ENCODE measurements around the gene PRKACA. TPM values are rescaled to one million over a fixed set of nuclear protein-coding genes. Genes with fewer than 3 reads are reported as not detected.

PRKACA gene
- total RNA-seq, 1 experiment from 2014 or later, result 37.7 TPM

DNA sequence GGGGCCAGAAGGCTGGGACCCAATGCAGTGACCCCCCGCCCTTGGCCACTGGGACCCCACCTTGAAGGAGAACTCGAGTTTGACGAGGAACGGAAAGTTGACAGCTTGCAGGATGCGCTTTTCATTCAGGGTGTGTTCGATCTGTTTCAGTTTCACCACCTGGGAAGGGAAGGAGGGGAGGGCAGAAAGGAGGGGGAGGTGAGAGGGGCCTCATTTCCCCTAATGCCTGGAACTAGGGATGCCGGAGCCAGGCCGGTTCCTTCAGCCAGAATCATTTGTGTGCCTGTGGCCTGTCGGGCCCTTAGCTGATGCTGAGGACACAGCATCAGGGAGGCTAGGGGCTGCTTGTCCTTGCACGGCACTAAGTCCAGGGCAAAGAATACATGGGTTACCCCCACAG, 14.8 kb downstream of the PRKACA start:
- DNase-seq (ENCODE audit: low spot score), result no peak
- in situ Hi-C loops (cut with HindIII; ENCODE audit: low sequenced_read_pairs), result no loop called here

- in situ Hi-C loops (cut with HindIII; ENCODE audit: low sequenced_read_pairs), result no loop called here
- DNase-seq (ENCODE audit: low spot score), result no peak
Measured at GRCh38 chr19:14102102-14102696, 15.4 kb downstream of the PRKACA start.

- in situ Hi-C loops (cut with HindIII; ENCODE audit: low sequenced_read_pairs), result no loop called here
- no peak for DNase-seq (ENCODE audit: low spot score)
Measured at GRCh38 chr19:14101003-14101545, 16.5 kb downstream of the PRKACA start.

DNA sequence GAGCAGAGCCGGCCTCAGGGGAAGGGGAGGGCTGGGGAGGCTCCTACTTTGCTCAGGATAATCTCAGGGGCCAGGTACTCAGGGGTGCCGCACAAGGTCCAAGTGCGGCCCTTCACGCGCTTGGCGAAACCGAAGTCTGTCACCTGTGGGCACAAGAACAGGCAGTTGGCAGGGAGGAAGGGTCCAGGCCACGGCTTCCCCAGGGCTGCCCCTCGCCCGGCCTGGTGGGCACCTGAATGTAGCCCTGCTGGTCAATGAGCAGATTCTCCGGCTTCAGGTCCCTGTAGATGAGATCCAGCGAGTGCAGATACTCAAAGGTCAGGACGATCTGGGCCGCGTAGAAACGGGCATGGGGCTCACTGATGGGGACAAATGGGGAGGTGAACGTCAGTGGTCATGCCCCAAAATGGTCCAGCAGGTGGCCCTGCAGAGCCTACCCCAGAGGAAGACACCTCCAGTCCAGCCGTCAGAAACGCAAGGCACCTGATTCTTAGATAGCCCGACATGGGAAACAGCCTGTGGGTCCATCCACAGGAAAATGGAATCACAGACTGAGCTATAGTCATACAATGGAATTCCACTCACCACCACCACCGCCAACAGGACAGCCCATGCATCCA, 19.9 kb downstream of the PRKACA start:
- in situ Hi-C loops (cut with HindIII; ENCODE audit: low sequenced_read_pairs), result loop anchor here (25.0 kb wide), 2 partner anchors 185 to 735 kb away; partner anchors contain the start of genes BRME1 and CC2D1A
- DNase-seq (ENCODE audit: low spot score), result no peak

DNA sequence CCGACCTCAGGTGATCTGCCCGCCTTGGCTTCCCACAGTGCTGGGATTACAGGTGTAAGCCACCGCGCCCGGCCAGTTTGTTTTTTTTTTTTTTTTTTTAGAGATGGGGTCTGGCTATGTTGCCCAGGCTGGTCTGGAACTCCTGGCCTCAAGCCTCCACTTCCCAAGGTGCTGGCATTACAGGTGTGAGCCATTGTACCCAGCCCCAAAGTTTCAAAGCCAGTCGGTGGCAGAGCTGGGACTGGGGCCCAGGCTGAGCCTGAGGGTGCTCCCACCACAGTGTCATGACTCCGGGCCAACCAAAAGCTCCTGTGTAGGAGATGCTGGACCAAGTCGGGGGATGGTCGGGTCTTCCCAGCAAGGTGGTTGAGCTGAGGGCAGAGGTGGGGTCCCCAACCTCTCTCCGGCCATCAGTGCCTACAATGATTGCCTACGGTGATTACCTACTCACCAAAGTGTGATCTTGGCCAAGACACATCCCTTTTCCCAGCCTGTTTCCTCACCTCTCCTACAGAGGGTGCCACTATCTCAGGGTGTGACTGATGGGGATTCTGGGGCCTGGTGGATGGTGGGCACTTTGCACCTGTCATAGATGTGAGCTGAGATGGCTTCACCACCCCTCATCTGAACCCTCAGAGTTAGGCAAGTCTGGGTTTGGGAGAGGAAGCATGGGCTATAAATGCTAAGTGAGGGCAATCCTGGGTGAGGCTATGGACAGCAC, 21.1 kb downstream of the PRKACA start:
- no peak for DNase-seq (ENCODE audit: low spot score)
- in situ Hi-C loops (cut with HindIII; ENCODE audit: low sequenced_read_pairs), result loop anchor here (25.0 kb wide), 2 partner anchors 184 to 734 kb away; partner anchors contain the start of genes BRME1 and CC2D1A

DNA sequence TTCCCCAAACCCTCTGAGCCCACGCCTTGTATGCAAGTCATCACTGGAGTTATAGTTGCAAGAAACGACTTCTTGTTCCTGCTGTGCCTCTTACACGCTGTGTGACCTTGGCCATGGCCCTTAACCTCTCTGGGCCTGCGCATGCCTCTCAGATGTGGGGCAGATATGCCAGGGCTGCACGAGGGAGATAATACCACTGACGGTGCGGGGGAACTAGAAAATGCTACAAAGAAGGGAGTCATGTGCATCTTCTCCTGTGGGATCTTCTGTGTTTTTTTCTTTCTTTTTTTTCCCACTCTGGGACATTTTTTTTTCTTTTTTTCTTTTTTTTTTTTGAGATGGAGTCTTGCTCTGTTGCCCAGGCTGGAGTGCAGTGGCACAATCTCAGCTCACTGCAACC, 22.7 kb downstream of the PRKACA start:
- no peak for DNase-seq (ENCODE audit: low spot score)
- in situ Hi-C loops (cut with HindIII; ENCODE audit: low sequenced_read_pairs), result loop anchor here (25.0 kb wide), 2 partner anchors 183 to 733 kb away; partner anchors contain the start of genes BRME1 and CC2D1A

DNA sequence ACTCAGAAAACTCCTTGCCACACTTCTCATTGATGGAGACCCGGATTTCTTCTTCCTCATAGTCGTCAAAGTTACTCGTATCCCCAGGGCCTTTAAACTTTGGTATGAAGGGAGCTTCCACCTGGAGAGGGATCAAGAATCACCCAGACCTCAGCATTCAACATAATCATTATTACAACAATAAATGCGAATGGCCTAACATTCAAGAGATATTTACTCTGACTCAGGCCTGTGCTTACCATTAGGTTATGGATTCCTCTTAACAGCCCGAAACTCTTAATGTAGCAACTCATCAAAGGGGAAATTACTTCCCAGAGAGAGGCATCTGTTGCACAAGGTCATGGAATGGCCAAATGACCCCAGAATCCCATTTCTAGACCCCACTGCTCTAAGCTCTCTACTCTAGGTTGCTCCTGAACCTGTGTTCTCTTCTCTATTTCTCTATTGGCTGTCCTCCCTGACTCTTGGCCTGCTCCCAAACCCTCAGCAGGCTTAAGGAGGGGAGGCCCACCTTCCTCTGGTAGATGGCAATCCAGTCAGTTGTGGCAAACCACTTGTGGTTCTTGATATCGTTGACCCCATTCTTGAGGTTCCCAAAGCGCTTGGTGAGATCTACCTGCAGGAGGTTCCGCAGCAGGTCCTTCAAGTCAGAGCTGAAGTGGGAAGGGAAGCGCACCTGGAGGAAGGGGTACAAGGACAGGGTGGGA, 24.3 kb downstream of the PRKACA start:
- in situ Hi-C loops (cut with HindIII; ENCODE audit: low sequenced_read_pairs), result loop anchor here (25.0 kb wide), 2 partner anchors 181 to 731 kb away; partner anchors contain the start of genes BRME1 and CC2D1A
- DNase-seq (ENCODE audit: low spot score), result no peak

DNA sequence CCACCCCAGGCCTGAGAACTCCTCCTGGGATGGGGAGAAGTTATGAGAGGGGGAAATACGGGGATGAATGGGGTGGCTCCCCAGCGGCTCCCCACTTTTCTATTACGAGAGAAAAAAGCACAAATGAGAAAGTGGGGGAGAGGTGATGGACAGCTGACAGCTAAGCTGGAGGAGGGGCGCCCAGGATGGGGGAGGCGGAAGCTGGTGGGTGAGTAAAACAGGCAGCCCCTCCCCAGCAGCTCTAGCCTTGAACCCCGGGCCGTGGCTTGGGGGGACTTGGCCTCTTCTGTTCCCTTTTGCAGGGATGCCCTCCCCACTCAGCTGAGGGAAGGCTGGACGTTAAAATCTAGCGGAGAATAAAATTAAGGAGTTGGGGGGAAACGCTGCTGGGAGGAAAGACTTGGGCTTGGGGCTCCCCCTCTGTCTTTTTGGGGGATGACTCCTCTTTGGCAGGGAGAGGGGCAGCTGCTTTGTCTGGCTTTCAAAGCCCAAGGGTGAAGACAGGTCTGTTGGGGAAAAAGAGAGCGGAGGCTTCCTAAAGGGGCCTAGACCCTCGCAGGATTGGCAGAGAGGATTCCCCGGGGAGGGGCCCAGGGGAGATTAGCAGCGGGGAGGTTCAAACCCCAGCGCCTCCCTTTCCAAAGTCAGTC, 25.6 kb downstream of the PRKACA start:
- in situ Hi-C loops (cut with HindIII; ENCODE audit: low sequenced_read_pairs), result loop anchor here (25.0 kb wide), 2 partner anchors 180 to 730 kb away; partner anchors contain the start of genes BRME1 and CC2D1A
- DNase-seq (ENCODE audit: low spot score), result no peak

DNA sequence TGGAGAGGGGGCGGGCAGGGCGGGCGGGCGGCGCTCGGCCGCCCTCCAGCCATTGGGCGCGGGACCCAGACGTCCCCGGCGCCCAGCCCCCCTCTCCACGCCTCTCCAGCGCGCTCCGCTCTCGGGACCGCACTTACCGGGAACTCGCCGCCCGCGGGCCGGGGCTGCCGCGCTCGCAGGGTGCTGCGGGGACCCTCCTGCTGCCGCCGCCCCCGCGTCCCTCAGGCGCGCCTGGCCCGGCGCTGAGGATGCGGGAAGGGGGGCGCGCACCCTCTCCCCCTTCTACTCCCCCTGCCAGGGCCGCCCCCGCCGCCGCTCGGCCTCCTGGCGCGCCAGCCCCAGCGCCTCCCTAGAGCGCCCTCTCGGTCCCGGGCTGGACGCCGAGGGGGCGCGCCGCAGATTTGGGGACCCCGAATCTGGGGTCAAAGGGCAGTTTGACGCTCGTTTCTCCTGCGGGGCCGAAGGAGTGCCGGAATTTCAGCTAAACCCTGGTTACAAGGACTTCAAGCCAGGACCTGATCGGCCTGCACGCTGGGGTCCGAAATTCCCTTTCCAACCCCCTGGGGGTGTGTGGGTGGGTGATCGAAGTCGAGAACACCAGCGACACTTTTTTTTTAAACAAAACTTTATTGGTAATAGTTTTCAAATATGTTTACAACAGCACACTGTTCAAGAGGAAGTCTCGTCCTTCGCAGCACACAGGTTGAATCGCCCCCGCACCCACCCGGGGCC, 26.3 kb downstream of the PRKACA start:
- no peak for DNase-seq (ENCODE audit: low spot score)
- in situ Hi-C loops (cut with HindIII; ENCODE audit: low sequenced_read_pairs), result loop anchor here (25.0 kb wide), 2 partner anchors 179 to 729 kb away; partner anchors contain the start of genes BRME1 and CC2D1A

- peak; percentile 65 for DNase-seq (ENCODE audit: low spot score)
- in situ Hi-C loops (cut with HindIII; ENCODE audit: low sequenced_read_pairs), result loop anchor here (25.0 kb wide), 2 partner anchors 178 to 728 kb away; partner anchors contain the start of genes BRME1 and CC2D1A
Measured at GRCh38 chr19:14090509-14091080, 27.0 kb downstream of the PRKACA start, which contains the start of gene SAMD1. Gene SAMD1 (minus strand): TSS chr19:14090751.

GRCh38 chr19:14089662-14090508, 27.7 kb downstream of the PRKACA start:
- in situ Hi-C loops (cut with HindIII; ENCODE audit: low sequenced_read_pairs), result loop anchor here (25.0 kb wide), 2 partner anchors 178 to 728 kb away; partner anchors contain the start of genes BRME1 and CC2D1A
- no peak for DNase-seq (ENCODE audit: low spot score)

DNA sequence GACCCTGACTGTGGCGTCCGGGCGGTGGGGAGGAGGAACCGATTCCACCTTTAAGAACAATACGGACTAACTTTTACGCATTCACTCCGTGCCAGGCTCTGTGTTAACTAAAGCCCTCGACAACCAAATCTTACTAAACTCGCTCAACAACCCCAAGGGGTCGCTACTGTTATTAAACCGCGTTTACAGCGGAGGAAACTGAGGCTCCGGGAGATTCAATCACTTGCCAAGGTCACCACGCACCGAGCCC, 28.2 kb downstream of the PRKACA start:
- in situ Hi-C loops (cut with HindIII; ENCODE audit: low sequenced_read_pairs), result loop anchor here (25.0 kb wide), 2 partner anchors 177 to 727 kb away; partner anchors contain the start of genes BRME1 and CC2D1A

GRCh38 chr19:14088634-14089411, 28.7 kb downstream of the PRKACA start:
- no peak for DNase-seq (ENCODE audit: low spot score)
- in situ Hi-C loops (cut with HindIII; ENCODE audit: low sequenced_read_pairs), result loop anchor here (25.0 kb wide), 2 partner anchors 177 to 727 kb away; partner anchors contain the start of genes BRME1 and CC2D1A

More for the DNA sequence above, 28.2 kb downstream of the PRKACA start:
- peak; percentile 22 for DNase-seq (ENCODE audit: low spot score)

GRCh38 chr19:14086098-14086497, 31.5 kb downstream of the PRKACA start:
- no peak for DNase-seq (ENCODE audit: low spot score)
- in situ Hi-C loops (cut with HindIII; ENCODE audit: low sequenced_read_pairs), result loop anchor here (25.0 kb wide), 2 partner anchors 174 to 724 kb away; partner anchors contain the start of genes BRME1 and CC2D1A

- no peak for DNase-seq (ENCODE audit: low spot score)
- in situ Hi-C loops (cut with HindIII; ENCODE audit: low sequenced_read_pairs), result loop anchor here (25.0 kb wide), 2 partner anchors 173 to 723 kb away; partner anchors contain the start of genes BRME1 and CC2D1A
Measured at GRCh38 chr19:14085309-14085995, 32.1 kb downstream of the PRKACA start, which contains the start of gene C19orf67. Gene C19orf67 (minus strand): TSS chr19:14085783. CDS start chr19:14085627, 156 bp downstream.
